PC-9 (cell line): Measurements from ENCODE around the gene TBPL2. TPM values are rescaled to one million over a fixed set of nuclear protein-coding genes. Genes with fewer than 3 reads are reported as not detected.
A peak's percentile ranks its signal among the peaks of the same experiment; 100 is the strongest.

Experiments
- BruUV-seq: library from RNA; stranded (reverse); fragments of 400-500 nt; replicated peaks from 2 replicates; lab custom pipeline; 2021; lab: Mats Ljungman, UMichigan
- CTCF ChIA-PET: fragments of 300-600 bp; sonication (Branson Sonifier 250); formaldehyde crosslinking; loops from one replicate; lab custom pipeline; 2022; ENCODE audit warnings: antibody characterized with exemption; lab: Charles Lee
- POLR2A ChIA-PET: fragments of 300-600 bp; sonication (Branson Sonifier 250); formaldehyde crosslinking; loops from one replicate; lab custom pipeline; 2022; ENCODE audit warnings: antibody characterized with exemption; ENCODE audit not compliant: unreplicated experiment; lab: Charles Lee
- DNase-seq, 2 experiments: peaks; one replicate each; pipeline versions ENCODE4 v3.0.0 to v3.0.0-alpha.2; 2015 to 2022; ENCODE audit warnings: mixed read lengths in 1 of 2
- H2AFZ ChIP-seq: fragments of 200-600 bp; sonication (generic); 2 replicates; pipeline ENCODE4 v1.8.1; 2017; ENCODE audit warnings: antibody characterized with exemption
- H3F3A ChIP-seq: fragments of 200-600 bp; sonication (generic); 2 replicates; pipeline ENCODE4 v1.8.1; 2017; ENCODE audit warnings: antibody characterized with exemption, mild to moderate bottlenecking, low read depth; ENCODE audit not compliant: insufficient read depth
- H3K27ac ChIP-seq: fragments of 200-600 bp; sonication (generic); 2 replicates; pipeline ENCODE4 v1.6.1; 2016; ENCODE audit warnings: mixed run types
- H3K27me3 ChIP-seq: fragments of 200-600 bp; sonication (generic); 2 replicates; pipeline ENCODE4 v1.6.1; 2016; ENCODE audit warnings: low read depth, mixed run types; ENCODE audit not compliant: insufficient read depth
- H3K36me3 ChIP-seq: fragments of 200-600 bp; sonication (generic); 2 replicates; pipeline ENCODE4 v1.6.1; 2016; ENCODE audit warnings: low read depth, mixed run types
- H3K4me1 ChIP-seq: fragments of 200-600 bp; sonication (generic); replicated peaks from 2 replicates; pipeline ENCODE4 v1.6.1; 2016; ENCODE audit warnings: mixed run types; ENCODE audit not compliant: insufficient read depth
- H3K4me2 ChIP-seq: fragments of 200-600 bp; sonication (generic); 2 replicates; pipeline ENCODE4 v1.6.1; 2017; ENCODE audit warnings: mixed run types
- H3K4me3 ChIP-seq: fragments of 200-600 bp; sonication (generic); 2 replicates; pipeline ENCODE4 v1.6.1; 2016; ENCODE audit warnings: mixed run types
- H3K79me2 ChIP-seq: fragments of 200-600 bp; sonication (generic); 2 replicates; pipeline ENCODE4 v1.6.1; 2017; ENCODE audit warnings: low read depth, mixed run types
- H3K9me2 ChIP-seq: fragments of 200-600 bp; sonication (generic); 2 replicates; pipeline ENCODE4 v1.8.1; 2017; ENCODE audit warnings: mild to moderate bottlenecking; ENCODE audit not compliant: insufficient read depth
- H3K9me3 ChIP-seq: fragments of 200-600 bp; sonication (generic); 2 replicates; pipeline ENCODE4 v1.8.1; 2016; ENCODE audit warnings: low read depth; ENCODE audit not compliant: insufficient read depth
- H4K20me1 ChIP-seq: fragments of 200-600 bp; sonication (generic); 2 replicates; pipeline ENCODE4 v1.8.1; 2017; ENCODE audit not compliant: insufficient read depth
- EZH2 ChIP-seq: fragments of 200-600 bp; sonication (generic); IDR thresholded peaks from 2 replicates; pipeline ENCODE4 v1.8.0; 2017; ENCODE audit warnings: antibody characterized with exemption, low read depth
- intact Hi-C: fragments of 100-400 bp; cut with micrococcal nuclease; formaldehyde crosslinking; loops from one replicate; pipeline ENCODE4 v1.10.0; 2022; ENCODE audit not compliant: unreplicated experiment
- total RNA-seq: library from RNA; stranded (reverse); gene quantifications from 2 replicates; pipeline ENCODE4 v1.2.3, GENCODE V29; 2021
- TF ChIP-seq, protein P1 (sequence below): fragments of 200-600 bp; sonication (generic); conservative IDR thresholded peaks from 2 replicates; pipeline ENCODE4 v1.6.1; 2017; ENCODE audit warnings: mixed run types, antibody characterized with exemption, mild to moderate bottlenecking, moderate library complexity

TBPL2 gene
- total RNA-seq, 1 experiment from 2014 or later = not detected

DNA sequence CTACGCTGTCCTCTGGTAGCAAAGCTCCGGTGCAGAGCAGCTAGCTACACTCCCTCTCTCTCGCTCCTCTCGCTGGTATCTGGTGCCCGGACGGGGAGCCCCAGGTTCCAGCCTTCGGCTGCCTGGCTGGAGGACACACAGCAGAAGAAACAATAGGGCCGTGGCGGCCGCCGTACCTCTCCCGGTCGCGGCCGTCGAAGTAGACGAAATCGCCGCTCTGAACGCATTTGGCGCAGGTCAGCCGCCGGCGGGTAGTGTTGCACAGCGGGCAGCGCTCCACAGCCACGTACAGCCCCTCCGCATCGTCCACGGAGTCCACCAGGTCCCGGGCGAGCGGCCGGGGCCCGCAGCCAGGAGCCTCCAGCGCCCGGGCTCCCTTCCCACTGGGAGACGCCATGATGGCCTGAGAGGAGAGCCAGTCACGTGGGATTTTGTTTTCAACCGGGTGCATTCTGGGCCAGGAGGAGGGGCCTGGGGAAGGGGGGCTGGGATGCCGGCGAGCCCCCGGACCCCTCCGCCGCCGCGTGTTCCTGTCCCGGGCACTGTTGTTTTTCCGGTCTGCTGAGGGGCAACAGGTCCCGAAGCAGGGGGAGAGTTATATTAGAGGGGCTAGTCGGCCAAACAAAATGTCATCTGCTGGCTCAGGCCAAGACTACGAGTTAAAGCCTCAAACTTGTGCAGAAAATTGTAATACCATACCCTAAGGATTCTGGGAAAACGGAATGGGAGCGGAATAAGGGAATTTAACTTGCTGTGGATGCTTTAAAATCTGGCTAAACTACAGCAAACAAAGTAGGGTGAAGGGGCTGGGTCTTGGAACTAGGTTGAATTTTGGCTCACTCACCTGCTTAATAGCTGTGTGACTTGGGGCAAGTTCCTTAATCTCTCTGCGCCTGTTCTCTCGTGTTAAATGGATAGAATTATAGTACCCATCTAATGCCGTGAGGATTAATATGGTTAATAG is 28.7 kb downstream of the TBPL2 start, which contains the start of gene ATG14:
ATG14 (minus strand) TSS at position 405 of the 964 bp plus-strand sequence; CDS start at position 397, 8 bp downstream.
- H3K4me3 ChIP-seq = peak within 1 kb of the TSS; percentile 66
- H2AFZ ChIP-seq = peak within 1 kb of the TSS; percentile 92
- peak within 1 kb of the TSS; percentile 93 for H3K4me2 ChIP-seq
- H3K4me1 ChIP-seq = peaks cover 32% of the 10 kb centered on the region
- H3K27me3 ChIP-seq = no peaks in the 10 kb centered on the region
- no peaks in the 10 kb centered on the region for H3K9me2 ChIP-seq
- TSS peak; percentile 90 for BruUV-seq
- H3F3A ChIP-seq = peaks cover 16% of the 10 kb centered on the region
- intact Hi-C loops = loop anchor here (1.0 to 5.0 kb wide), 3 partner anchors 16 to 139 kb away; partner anchors contain the start of gene FBXO34
- H3K79me2 ChIP-seq = peaks cover 47% of the 10 kb centered on the region
- DNase-seq = peak; percentile 69 to 74
- POLR2A ChIA-PET = no interaction called here
- TF ChIP-seq EZH2 = no peak
- TF ChIP-seq, protein P1, sequence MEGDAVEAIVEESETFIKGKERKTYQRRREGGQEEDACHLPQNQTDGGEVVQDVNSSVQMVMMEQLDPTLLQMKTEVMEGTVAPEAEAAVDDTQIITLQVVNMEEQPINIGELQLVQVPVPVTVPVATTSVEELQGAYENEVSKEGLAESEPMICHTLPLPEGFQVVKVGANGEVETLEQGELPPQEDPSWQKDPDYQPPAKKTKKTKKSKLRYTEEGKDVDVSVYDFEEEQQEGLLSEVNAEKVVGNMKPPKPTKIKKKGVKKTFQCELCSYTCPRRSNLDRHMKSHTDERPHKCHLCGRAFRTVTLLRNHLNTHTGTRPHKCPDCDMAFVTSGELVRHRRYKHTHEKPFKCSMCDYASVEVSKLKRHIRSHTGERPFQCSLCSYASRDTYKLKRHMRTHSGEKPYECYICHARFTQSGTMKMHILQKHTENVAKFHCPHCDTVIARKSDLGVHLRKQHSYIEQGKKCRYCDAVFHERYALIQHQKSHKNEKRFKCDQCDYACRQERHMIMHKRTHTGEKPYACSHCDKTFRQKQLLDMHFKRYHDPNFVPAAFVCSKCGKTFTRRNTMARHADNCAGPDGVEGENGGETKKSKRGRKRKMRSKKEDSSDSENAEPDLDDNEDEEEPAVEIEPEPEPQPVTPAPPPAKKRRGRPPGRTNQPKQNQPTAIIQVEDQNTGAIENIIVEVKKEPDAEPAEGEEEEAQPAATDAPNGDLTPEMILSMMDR = no peak
- H3K27ac ChIP-seq = peak within 1 kb of the TSS; percentile 97
- H3K9me3 ChIP-seq = no peaks in the 10 kb centered on the region
- no peaks in the 10 kb centered on the region for H3K36me3 ChIP-seq
- CTCF ChIA-PET = no interaction called here
- no peaks in the 10 kb centered on the region for H4K20me1 ChIP-seq

GRCh38 chr14:55410876-55411275 is 29.5 kb downstream of the TBPL2 start:
- peaks cover 51% of the 10 kb centered on the region for H3K79me2 ChIP-seq
- no TSS peak for BruUV-seq
- ChIA-PET CTCF (no interaction called here), POLR2A (interaction anchor here (0.7 kb wide), 1 partner anchor 43 kb away, joined by 4 read pairs; no protein-coding TSS in a partner anchor)
- peaks cover 32% of the 10 kb centered on the region for H3K4me1 ChIP-seq
- no peaks in the 10 kb centered on the region for H3K36me3 ChIP-seq
- no peaks in the 10 kb centered on the region for H3K9me3 ChIP-seq
- no peaks in the 10 kb centered on the region for H4K20me1 ChIP-seq
- no peak for DNase-seq
- H3K4me3 ChIP-seq = peak overlapping the region; percentile 66
- peak overlapping the region; percentile 93 for H3K4me2 ChIP-seq
- intact Hi-C loops = loop anchor here (5.0 kb wide), 1 partner anchor 139 kb away; the partner anchor contains the start of gene FBXO34
- H3K27ac ChIP-seq = peak overlapping the region; percentile 97; the same call in 1 of the 2 replicates
- TF ChIP-seq, protein P1 = no peak
- TF ChIP-seq EZH2 = no peak
- no peaks in the 10 kb centered on the region for H3K9me2 ChIP-seq
- H3F3A ChIP-seq = peaks cover 16% of the 10 kb centered on the region
- H2AFZ ChIP-seq = peak overlapping the region; percentile 92
- no peaks in the 10 kb centered on the region for H3K27me3 ChIP-seq

DNA sequence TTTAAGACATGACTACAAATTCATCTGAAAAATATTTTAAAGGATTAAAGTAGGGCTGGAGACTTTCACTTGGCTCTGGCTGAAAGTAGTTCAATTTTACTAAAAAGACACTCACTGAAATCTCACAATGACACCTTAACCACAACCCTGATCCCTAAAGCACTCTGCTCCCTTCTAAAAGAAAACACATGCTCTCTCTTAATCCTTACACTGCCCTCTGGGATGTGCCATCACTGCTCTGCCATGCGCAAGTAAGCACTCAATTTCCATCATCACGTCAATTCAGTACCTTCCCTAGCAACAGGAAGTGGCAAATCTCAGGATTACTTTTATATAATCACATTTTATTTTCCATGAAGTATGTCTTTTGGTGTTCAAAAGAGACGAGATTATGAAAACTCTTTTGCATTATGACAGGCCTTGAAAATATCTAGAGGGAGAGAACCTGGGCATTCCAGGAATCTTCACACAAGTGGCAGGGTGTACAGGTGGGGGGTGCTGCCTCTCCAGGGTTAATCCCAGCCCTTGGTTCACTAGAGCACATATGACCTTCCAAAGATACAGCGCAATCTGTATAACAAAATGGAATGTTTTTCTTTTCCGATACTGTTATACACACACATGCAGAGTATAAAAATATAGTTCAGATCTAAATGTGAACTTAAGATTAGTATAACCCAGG is 36.1 kb downstream of the TBPL2 start:
- Histone ChIP-seq H3K4me2 (no peak overlapping the region), H3K9me2 (no peaks in the 10 kb centered on the region), H3K27me3 (no peaks in the 10 kb centered on the region), H4K20me1 (peaks cover 15% of the 10 kb centered on the region; the same call in 1 of the 2 replicates), H3K4me1 (peaks cover 2% of the 10 kb centered on the region; the same call in 1 of the 2 replicates), H3K4me3 (no peak overlapping the region), H3K27ac (no peak overlapping the region), H3K9me3 (no peaks in the 10 kb centered on the region), H3F3A (peaks cover 2% of the 10 kb centered on the region; the same call in 1 of the 2 replicates), H3K36me3 (no peaks in the 10 kb centered on the region), H2AFZ (no peak overlapping the region), H3K79me2 (peaks cover 71% of the 10 kb centered on the region)
- BruUV-seq = no TSS peak
- intact Hi-C loops = no loop called here
- CTCF ChIA-PET = no interaction called here
- POLR2A ChIA-PET = no interaction called here
- no peak for TF ChIP-seq EZH2
- TF ChIP-seq, protein P1 = no peak
- no peak for DNase-seq
